H1 (cell line): ENCODE data around the gene PIP5K1C. TPM values are rescaled to one million over a fixed set of nuclear protein-coding genes. Genes with fewer than 3 reads are reported as not detected.

ENCODE experiments used
- CTCF ChIA-PET: fragments of 300-600 bp; sonication (Branson Sonifier 250); formaldehyde crosslinking; loops from one replicate; lab custom pipeline; 2021; ENCODE audit not compliant: partially characterized antibody; lab: Charles Lee
- POLR2A ChIA-PET: fragments of 300-600 bp; sonication (Branson Sonifier 250); formaldehyde crosslinking; loops from one replicate; lab custom pipeline; 2021; ENCODE audit warnings: inconsistent platforms; ENCODE audit not compliant: partially characterized antibody; lab: Charles Lee
- DNase-seq, 2 experiments: peaks; one replicate each; pipeline versions ENCODE4 v3.0.0 to v3.0.0-alpha.2; 2010 to 2022; ENCODE audit warnings: low spot score in 2 of 2, low read depth in 1 of 2, mixed read lengths in 1 of 2
- FAIRE-seq: peaks from 2 replicates; lab custom pipeline; 2011; peaks lifted over from hg19 to GRCh38; lab: Jason Lieb, UNC
- H2AFZ ChIP-seq: 2 replicates; pipeline ENCODE4 v1.8.1; 2012; ENCODE audit warnings: low read length, inconsistent platforms
- H2AK5ac ChIP-seq: 2 replicates; pipeline ENCODE4 v1.6.1; 2013; ENCODE audit warnings: low read depth, low read length
- H2BK120ac ChIP-seq: replicated peaks from 2 replicates; pipeline ENCODE3; 2013; ENCODE audit warnings: low read depth, low read length, inconsistent platforms
- H2BK12ac ChIP-seq: 2 replicates; pipeline ENCODE4 v1.6.1; 2013; ENCODE audit warnings: low read depth, low read length
- H2BK15ac ChIP-seq: 2 replicates; pipeline ENCODE4 v1.6.1; 2013; ENCODE audit warnings: low read length
- H2BK20ac ChIP-seq: 2 replicates; pipeline ENCODE4 v1.6.1; 2013; ENCODE audit warnings: low read length
- H2BK5ac ChIP-seq: 2 replicates; pipeline ENCODE4 v1.6.1; 2013; ENCODE audit warnings: low read depth, low read length
- H3K14ac ChIP-seq: 2 replicates; pipeline ENCODE4 v1.6.1; 2013; ENCODE audit warnings: inconsistent platforms; ENCODE audit not compliant: insufficient read length
- H3K18ac ChIP-seq: 2 replicates; pipeline ENCODE4 v1.6.1; 2013; ENCODE audit warnings: low read length; ENCODE audit errors: extremely low read depth
- H3K23ac ChIP-seq: 2 replicates; pipeline ENCODE4 v1.6.1; 2013; ENCODE audit warnings: inconsistent platforms; ENCODE audit not compliant: insufficient read length
- H3K23me2 ChIP-seq: 2 replicates; pipeline ENCODE4 v1.6.1; 2013; ENCODE audit warnings: low read depth, low read length
- H3K27ac ChIP-seq: 2 replicates; pipeline ENCODE4 v1.6.1; 2011; ENCODE audit warnings: low read depth, low read length, inconsistent platforms
- H3K27me3 ChIP-seq, 4 experiments: replicated peaks in 1 of 4; 1 replicate in 1 of 4; 2 replicates in 3 of 4; pipeline versions ENCODE4 v1.6.1 to v1.8.1; 2011 to 2013; ENCODE audit warnings: low read length in 3 of 4, mild to moderate bottlenecking in 3 of 4, inconsistent platforms in 2 of 4, mixed read lengths in 2 of 4, moderate library complexity in 1 of 4; ENCODE audit not compliant: control insufficient read depth in 3 of 4, insufficient read depth in 3 of 4; ENCODE audit errors: extremely low read depth in 1 of 4
- H3K36me3 ChIP-seq, 4 experiments: 2 replicates each; pipeline versions ENCODE4 v1.6.1 to v1.8.1; 2011 to 2013; ENCODE audit warnings: mild to moderate bottlenecking in 4 of 4, low read length in 3 of 4, moderate library complexity in 2 of 4, control low read depth in 1 of 4, inconsistent platforms in 1 of 4; ENCODE audit not compliant: insufficient read depth in 4 of 4, control insufficient read depth in 2 of 4
- H3K4ac ChIP-seq: replicated peaks from 2 replicates; pipeline ENCODE3; 2013; ENCODE audit warnings: low read length, low read depth, mixed read lengths, inconsistent platforms; ENCODE audit not compliant: insufficient read length
- H3K4me1 ChIP-seq, 4 experiments: replicated peaks in 1 of 4; 1 replicate in 1 of 4; 2 replicates in 3 of 4; pipeline versions ENCODE4 v1.6.1 to v1.8.1; 2011 to 2013; ENCODE audit warnings: low read length in 3 of 4, inconsistent platforms in 2 of 4, mixed read lengths in 1 of 4; ENCODE audit not compliant: insufficient read depth in 4 of 4, control insufficient read depth in 3 of 4
- H3K4me2 ChIP-seq, 2 experiments: 2 replicates each; pipeline versions ENCODE4 v1.6.1 to v1.8.1; 2011 to 2013; ENCODE audit warnings: low read depth in 2 of 2, low read length in 2 of 2, control low read depth in 1 of 2, inconsistent platforms in 1 of 2, mild to moderate bottlenecking in 1 of 2; ENCODE audit not compliant: insufficient read depth in 1 of 2
- H3K4me3 ChIP-seq, 4 experiments: fragments of 200-600, 300-600 bp in 1 of 4; sonication (generic), shearing (Covaris generic), sonication (Bioruptor Twin) in 1 of 4; 2 replicates each; pipeline versions ENCODE4 v1.5.1 to v1.8.1; 2011 to 2016; ENCODE audit warnings: low read length in 4 of 4, low read depth in 3 of 4, control low read depth in 2 of 4, inconsistent platforms in 2 of 4, mild to moderate bottlenecking in 2 of 4, mixed read lengths in 1 of 4, moderate library complexity in 1 of 4; ENCODE audit not compliant: insufficient read depth in 2 of 4; ENCODE audit errors: extremely low read depth in 1 of 4
- H3K56ac ChIP-seq: replicated peaks from 2 replicates; pipeline ENCODE3; 2013; ENCODE audit warnings: low read depth, mild to moderate bottlenecking, mixed read lengths, low read length, inconsistent platforms; ENCODE audit not compliant: insufficient read length
- H3K79me1 ChIP-seq: 2 replicates; pipeline ENCODE4 v1.6.1; 2013; ENCODE audit warnings: low read depth, low read length, control low read depth
- H3K79me2 ChIP-seq, 2 experiments: 2 replicates each; pipeline versions ENCODE4 v1.6.1 to v1.8.1; 2012 to 2013; ENCODE audit warnings: low read length in 2 of 2, mild to moderate bottlenecking in 2 of 2, inconsistent platforms in 1 of 2; ENCODE audit not compliant: insufficient read depth in 2 of 2, control insufficient read depth in 1 of 2
- H3K9ac ChIP-seq, 4 experiments: replicated peaks in 1 of 4; 1 replicate in 1 of 4; 2 replicates in 3 of 4; pipeline versions ENCODE4 v1.6.1 to v1.8.1; 2011 to 2013; ENCODE audit warnings: low read depth in 3 of 4, low read length in 3 of 4, control low read depth in 2 of 4, mild to moderate bottlenecking in 2 of 4, moderate library complexity in 2 of 4, inconsistent platforms in 1 of 4; ENCODE audit errors: extremely low read depth in 1 of 4
- H3K9me3 ChIP-seq, 2 experiments: 2 replicates each; pipeline versions ENCODE4 v1.6.1 to v1.8.1; 2012 to 2013; ENCODE audit warnings: mild to moderate bottlenecking in 2 of 2, moderate library complexity in 2 of 2, control low read depth in 1 of 2, inconsistent platforms in 1 of 2, low read depth in 1 of 2, low read length in 1 of 2, mixed read lengths in 1 of 2; ENCODE audit not compliant: insufficient read depth in 2 of 2
- H4K20me1 ChIP-seq, 2 experiments: replicated peaks in 1 of 2; 2 replicates each; pipeline versions ENCODE3 to v1.8.1; 2011 to 2013; ENCODE audit warnings: inconsistent platforms in 2 of 2, low read length in 2 of 2, mild to moderate bottlenecking in 1 of 2; ENCODE audit not compliant: insufficient read depth in 2 of 2, control insufficient read depth in 1 of 2
- H4K5ac ChIP-seq: 2 replicates; pipeline ENCODE4 v1.6.1; 2013; ENCODE audit warnings: low read length, low read depth, mixed read lengths, inconsistent platforms; ENCODE audit not compliant: insufficient read length
- H4K8ac ChIP-seq: 2 replicates; pipeline ENCODE4 v1.8.0; 2013; ENCODE audit warnings: mild to moderate bottlenecking, moderate library complexity, low read length, inconsistent platforms; ENCODE audit not compliant: insufficient read depth; ENCODE audit errors: extremely low read depth
- H4K91ac ChIP-seq: replicated peaks from 2 replicates; pipeline ENCODE3; 2013; ENCODE audit warnings: low read length, mixed read lengths, inconsistent platforms; ENCODE audit not compliant: insufficient read length
- ATF2 ChIP-seq: IDR thresholded peaks from 2 replicates; pipeline ENCODE4 v1.6.1; 2012; ENCODE audit warnings: low read length, inconsistent platforms
- CHD2 ChIP-seq: IDR thresholded peaks from 2 replicates; pipeline ENCODE4 v1.6.1; 2012; ENCODE audit warnings: low read length, improper control_type of control experiment
- CTBP2 ChIP-seq: IDR thresholded peaks from 2 replicates; pipeline ENCODE4 v1.7.0; 2011; ENCODE audit warnings: borderline replicate concordance, mild to moderate bottlenecking, moderate library complexity, mixed read lengths, low read length; ENCODE audit not compliant: insufficient read depth, insufficient read length
- E2F6 ChIP-seq: IDR thresholded peaks from 2 replicates; pipeline ENCODE4 v1.6.1; 2012; ENCODE audit warnings: inconsistent platforms
- HDAC2 ChIP-seq, 2 experiments: fragments of 300-600 bp in 1 of 2; sonication (generic) in 1 of 2; IDR thresholded peaks; 2 replicates each; pipeline ENCODE4 v1.6.1; 2011 to 2012; ENCODE audit warnings: low read depth in 2 of 2, low read length in 2 of 2, mild to moderate bottlenecking in 2 of 2, moderate library complexity in 2 of 2, borderline replicate concordance in 1 of 2, inconsistent platforms in 1 of 2
- JUN ChIP-seq: IDR thresholded peaks from 2 replicates; pipeline ENCODE4 v1.6.1; 2011; ENCODE audit warnings: low read depth, mild to moderate bottlenecking, improper control_type of control experiment, low read length
- SP2 ChIP-seq: IDR thresholded peaks from 2 replicates; pipeline ENCODE4 v1.6.1; 2012; ENCODE audit warnings: mild to moderate bottlenecking, low read length, inconsistent platforms
- SP4 ChIP-seq: IDR thresholded peaks from 2 replicates; pipeline ENCODE4 v1.6.1; 2012; ENCODE audit warnings: low read length, inconsistent platforms
- TAF1 ChIP-seq: IDR thresholded peaks from 2 replicates; pipeline ENCODE4 v1.6.1; 2011; ENCODE audit warnings: mild to moderate bottlenecking, low read depth, low read length
- WGBS, 2 experiments: shearing (Covaris generic) in 1 of 2; methylation state at CpG; one replicate each; pipeline versions ENCODE4 v1.1.6 to v1.1.7; 2013 to 2015; ENCODE audit warnings: low lambda C conversion rate in 2 of 2, mixed read lengths in 2 of 2, inconsistent platforms in 1 of 2, low coverage in 1 of 2, missing lambda C conversion rate in 1 of 2; ENCODE audit not compliant: insufficient replicate concordance in 2 of 2, insufficient coverage in 1 of 2, insufficient read length in 1 of 2; ENCODE audit errors: extremely low coverage in 1 of 2, missing lambda C conversion rate in 1 of 2; 5-methylcytosine and 5-hydroxymethylcytosine counted together
- polyA plus RNA-seq, 7 experiments: library from polyadenylated mRNA; depleted of rRNA in 3 of 7; stranded (reverse) in 5 of 7; unstranded in 2 of 7; fragments of >200 nt in 5 of 7; fragments of 200-250 nt in 2 of 7; gene quantifications; 1 replicate in 5 of 7; 2 replicates in 1 of 7; 4 replicates in 1 of 7; pipeline versions ENCODE4 v1.2.1 to v1.2.3, GENCODE V29; 2011 to 2013; ENCODE audit warnings: missing spikeins in 2 of 7, mixed read lengths in 2 of 7
- total RNA-seq: library from RNA; stranded (reverse); fragmentation: NEBNext Ultra II Directional; extraction: Animal tissue kit (Norgen Biotek cat#: 25700); gene quantifications from 2 replicates; pipeline ENCODE4 v1.2.1, GENCODE V29; 2021
- TF ChIP-seq, protein P1 (sequence below): IDR thresholded peaks from 2 replicates; pipeline ENCODE4 v1.6.1; 2011; ENCODE audit warnings: low read depth, mild to moderate bottlenecking, low read length; ENCODE audit not compliant: insufficient read depth

Gene PIP5K1C
- total and polyA plus RNA-seq, 2 of the 8 experiments (the other 6 are each of a cell fraction or from before 2014, with no cell fraction given): 10.6 to 32.9 TPM

DNA sequence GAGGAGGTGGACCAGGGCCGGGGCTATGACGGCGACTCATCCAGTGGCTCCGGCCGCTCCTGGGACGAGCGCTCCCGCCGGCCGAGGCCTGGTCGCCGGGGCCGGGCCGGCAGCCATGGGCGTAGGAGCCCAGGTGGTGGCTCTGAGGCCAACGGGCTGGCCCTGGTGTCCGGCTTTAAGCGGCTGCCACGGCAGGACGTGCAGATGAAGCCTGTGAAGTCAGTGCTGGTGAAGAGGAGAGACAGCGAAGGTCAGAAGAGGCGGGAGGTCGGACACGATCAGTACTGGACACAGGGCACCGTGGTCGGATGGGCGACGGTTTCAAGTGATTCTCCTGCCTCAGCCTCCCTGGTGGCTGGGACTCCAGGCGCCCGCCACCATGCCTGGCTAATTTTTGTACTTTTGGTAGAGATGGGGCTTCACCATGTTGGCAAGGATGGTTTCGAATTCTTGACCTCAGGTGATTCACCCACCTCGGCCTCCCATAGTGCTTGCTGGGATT, 30.2 kb upstream of the PIP5K1C start:
- H2BK15ac ChIP-seq: no peak overlapping the region
- H3K18ac ChIP-seq: no peak overlapping the region
- H2AFZ ChIP-seq: no peak overlapping the region
- no peak for FAIRE-seq
- H3K56ac ChIP-seq: no peak overlapping the region
- no peak overlapping the region for H3K27ac ChIP-seq
- DNase-seq: no peak
- no peaks in the 10 kb centered on the region for H3K9me3 ChIP-seq
- H3K4me3 ChIP-seq: no peak overlapping the region
- no peak overlapping the region for H3K9ac ChIP-seq
- H3K27me3 ChIP-seq: no peaks in the 10 kb centered on the region
- no peak overlapping the region for H2BK120ac ChIP-seq
- H3K4me2 ChIP-seq: no peak overlapping the region
- no peak overlapping the region for H2BK12ac ChIP-seq
- peaks cover 0 to 3% (median 1%) of the 10 kb centered on the region in 4 experiments; a peak in 5 of 8 replicates for H3K36me3 ChIP-seq
- WGBS, 2 experiments: 96% methylated on average over 32 of the region's 32 CpGs; no CpG with 5 or more reads in 1 of the 2 experiments
- ChIA-PET CTCF (interaction anchor here (0.8 to 2.7 kb wide), 4 partner anchors 10 to 28 kb away, joined by 3 to 14 read pairs (median 3); no protein-coding TSS in a partner anchor), POLR2A (no interaction called here)
- H4K8ac ChIP-seq: no peak overlapping the region; the same call in none of the 2 replicates
- H3K23me2 ChIP-seq: no peaks in the 10 kb centered on the region
- H2BK20ac ChIP-seq: no peak overlapping the region
- H4K5ac ChIP-seq: no peak overlapping the region
- H4K20me1 ChIP-seq: peaks cover 0 to under 1% of the 10 kb centered on the region in 2 experiments
- no peak overlapping the region for H3K23ac ChIP-seq
- peaks cover 0 to 6% (median 2%) of the 10 kb centered on the region in 4 experiments; a peak in 4 of 7 replicates for H3K4me1 ChIP-seq
- H4K91ac ChIP-seq: no peak overlapping the region
- H3K4ac ChIP-seq: no peak overlapping the region
- H2BK5ac ChIP-seq: no peak overlapping the region
- no peak overlapping the region for H2AK5ac ChIP-seq
- no peaks in the 10 kb centered on the region for H3K79me2 ChIP-seq
- no peak overlapping the region for H3K14ac ChIP-seq
- no peaks in the 10 kb centered on the region for H3K79me1 ChIP-seq
- no peak for TF ChIP-seq CTBP2
- TF ChIP-seq SP2: no peak
- TF ChIP-seq TAF1: no peak
- no peak for TF ChIP-seq SP4
- no peak for TF ChIP-seq ATF2
- TF ChIP-seq, protein P1, sequence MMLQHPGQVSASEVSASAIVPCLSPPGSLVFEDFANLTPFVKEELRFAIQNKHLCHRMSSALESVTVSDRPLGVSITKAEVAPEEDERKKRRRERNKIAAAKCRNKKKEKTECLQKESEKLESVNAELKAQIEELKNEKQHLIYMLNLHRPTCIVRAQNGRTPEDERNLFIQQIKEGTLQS: no peak
- TF ChIP-seq CHD2: no peak
- no peak for TF ChIP-seq HDAC2 (IDR thresholded peaks at IDR 0.05; ENCODE audit: borderline replicate concordance in 1 of 2, low read depth in 2 of 2, low read length in 2 of 2)
- no peak for TF ChIP-seq E2F6
- no peak for TF ChIP-seq JUN
